ENCODE measurements around the gene TSC2. TPM values are rescaled to one million over a fixed set of nuclear protein-coding genes. Genes with fewer than 3 reads are reported as not detected.
"Not testable (repeated sequence)": the region's sequence is repeated elsewhere in the genome, so short reads cannot be mapped to it uniquely, and the experiment has no call there.

Gene TSC2
- total and polyA plus RNA-seq, 3 donors from 2014 or later = 136 to 271 (median 222) TPM

DNA sequence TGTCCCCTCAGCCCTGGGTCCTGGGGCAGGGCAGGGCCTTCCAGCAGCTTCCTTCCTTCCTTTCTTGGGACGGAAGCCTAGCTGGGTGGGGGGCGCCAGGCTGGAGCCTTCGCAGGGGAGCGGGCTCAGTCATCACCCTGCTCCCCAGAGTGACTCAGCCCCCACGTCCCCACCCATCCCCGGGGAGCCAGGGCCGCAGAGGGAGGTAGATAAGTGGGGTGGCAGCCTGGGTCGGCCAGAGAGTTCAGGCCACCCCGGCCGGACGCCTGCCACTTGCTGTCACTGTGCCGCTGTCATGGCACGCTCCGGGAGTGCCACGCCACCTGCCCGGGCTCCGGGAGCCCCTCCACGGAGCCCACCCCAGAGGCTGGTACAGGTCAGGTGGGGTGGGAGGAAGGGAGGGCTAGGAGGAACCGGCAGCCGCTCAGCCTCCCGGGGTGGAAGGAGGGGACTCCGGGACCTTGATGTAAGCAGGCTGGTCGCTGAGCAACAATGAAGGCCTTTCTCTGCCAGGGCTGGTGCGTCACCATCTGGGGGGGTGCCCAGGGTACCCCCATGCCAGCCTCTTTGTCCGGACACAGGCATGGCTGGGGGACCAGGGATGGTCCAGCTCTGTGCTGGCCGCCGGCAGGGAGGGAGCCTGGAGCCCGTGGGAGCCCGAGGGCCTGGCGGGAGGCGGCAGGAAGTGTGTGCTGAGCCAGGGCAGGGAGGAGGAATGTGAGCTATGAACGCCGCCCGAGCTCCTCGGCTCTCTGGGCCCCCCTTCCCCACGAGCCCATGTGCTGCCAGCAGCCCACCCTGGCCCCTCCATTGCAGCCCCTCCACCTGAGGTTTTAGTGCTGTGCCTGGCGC, 14.5 kb upstream of the TSC2 start:
- peak overlapping the region in 1 of 2 donors; percentile 4 for H3K4me3 ChIP-seq
- 38% methylated on average over 35 of the region's 37 CpGs; no CpG with 5 or more reads in 1 of the 2 donors for WGBS, 2 donors
- peaks cover 51% of the 10 kb centered on the region for H3K4me1 ChIP-seq
- intact Hi-C loops (cut with DNase I; ENCODE audit: low total_unique reads) = no loop called here
- TF ChIP-seq, protein P1, sequence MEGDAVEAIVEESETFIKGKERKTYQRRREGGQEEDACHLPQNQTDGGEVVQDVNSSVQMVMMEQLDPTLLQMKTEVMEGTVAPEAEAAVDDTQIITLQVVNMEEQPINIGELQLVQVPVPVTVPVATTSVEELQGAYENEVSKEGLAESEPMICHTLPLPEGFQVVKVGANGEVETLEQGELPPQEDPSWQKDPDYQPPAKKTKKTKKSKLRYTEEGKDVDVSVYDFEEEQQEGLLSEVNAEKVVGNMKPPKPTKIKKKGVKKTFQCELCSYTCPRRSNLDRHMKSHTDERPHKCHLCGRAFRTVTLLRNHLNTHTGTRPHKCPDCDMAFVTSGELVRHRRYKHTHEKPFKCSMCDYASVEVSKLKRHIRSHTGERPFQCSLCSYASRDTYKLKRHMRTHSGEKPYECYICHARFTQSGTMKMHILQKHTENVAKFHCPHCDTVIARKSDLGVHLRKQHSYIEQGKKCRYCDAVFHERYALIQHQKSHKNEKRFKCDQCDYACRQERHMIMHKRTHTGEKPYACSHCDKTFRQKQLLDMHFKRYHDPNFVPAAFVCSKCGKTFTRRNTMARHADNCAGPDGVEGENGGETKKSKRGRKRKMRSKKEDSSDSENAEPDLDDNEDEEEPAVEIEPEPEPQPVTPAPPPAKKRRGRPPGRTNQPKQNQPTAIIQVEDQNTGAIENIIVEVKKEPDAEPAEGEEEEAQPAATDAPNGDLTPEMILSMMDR (IDR thresholded peaks at IDR 0.05) = no peak
- no peak for TF ChIP-seq POLR2A (IDR thresholded peaks at IDR 0.05)
- DNase-seq = no peak
- H3K9me3 ChIP-seq = no peaks in the 10 kb centered on the region
- H3K27me3 ChIP-seq = no peaks in the 10 kb centered on the region
- no peaks in the 10 kb centered on the region for H3K36me3 ChIP-seq (ENCODE audit: low read depth, missing control alignments)
- H3K27ac ChIP-seq = peak overlapping the region; percentile 79 to 88

DNA sequence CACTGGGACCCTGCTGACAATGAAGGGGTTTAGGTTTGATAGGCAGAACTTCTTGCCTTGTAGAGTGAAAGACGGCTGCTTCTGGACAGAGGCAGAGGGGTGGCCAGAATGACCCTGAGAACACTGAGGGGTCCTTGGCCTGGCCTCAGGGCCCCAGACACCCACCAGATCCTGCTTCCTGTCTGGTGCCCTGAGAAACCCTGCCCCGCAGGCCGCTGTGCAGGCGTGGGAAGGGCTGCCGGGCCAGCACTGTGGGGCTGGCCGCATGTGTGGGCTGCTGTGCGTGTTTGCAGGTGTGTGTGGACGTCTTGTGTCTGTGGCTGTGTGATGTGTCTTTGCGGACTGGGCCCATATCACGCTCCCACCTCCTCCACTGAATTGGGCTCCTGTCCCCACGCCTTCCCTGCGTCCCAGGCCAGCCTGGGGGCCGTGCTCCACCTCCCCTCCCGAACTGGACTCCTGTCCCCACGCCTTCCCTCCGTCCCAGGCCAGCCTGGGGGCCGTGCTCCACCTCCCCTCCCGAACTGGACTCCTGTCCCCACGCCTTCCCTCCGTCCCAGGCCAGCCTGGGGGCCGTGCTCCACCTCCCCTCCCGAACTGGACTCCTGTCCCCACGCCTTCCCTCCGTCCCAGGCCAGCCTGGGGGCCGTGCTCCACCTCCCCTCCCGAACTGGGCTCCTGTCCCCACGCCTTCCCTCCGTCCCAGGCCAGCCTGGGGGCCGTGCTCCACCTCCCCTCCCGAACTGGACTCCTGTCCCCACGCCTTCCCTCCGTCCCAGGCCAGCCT, 13.7 kb upstream of the TSC2 start:
- DNase-seq; H3K9me3 ChIP-seq; H3K27me3 ChIP-seq; H3K36me3 ChIP-seq (ENCODE audit: low read depth, missing control alignments); intact Hi-C loops (cut with DNase I; ENCODE audit: low total_unique reads): not testable (repeated sequence)
- peaks cover 59% of the 10 kb centered on the region for H3K4me1 ChIP-seq
- peak overlapping the region; percentile 79 to 89 for H3K27ac ChIP-seq
- 53 to 55% methylated on average over 4 to 20 of the region's 32 CpGs for WGBS, 2 donors
- peak overlapping the region in 1 of 2 donors; percentile 4 for H3K4me3 ChIP-seq

DNA sequence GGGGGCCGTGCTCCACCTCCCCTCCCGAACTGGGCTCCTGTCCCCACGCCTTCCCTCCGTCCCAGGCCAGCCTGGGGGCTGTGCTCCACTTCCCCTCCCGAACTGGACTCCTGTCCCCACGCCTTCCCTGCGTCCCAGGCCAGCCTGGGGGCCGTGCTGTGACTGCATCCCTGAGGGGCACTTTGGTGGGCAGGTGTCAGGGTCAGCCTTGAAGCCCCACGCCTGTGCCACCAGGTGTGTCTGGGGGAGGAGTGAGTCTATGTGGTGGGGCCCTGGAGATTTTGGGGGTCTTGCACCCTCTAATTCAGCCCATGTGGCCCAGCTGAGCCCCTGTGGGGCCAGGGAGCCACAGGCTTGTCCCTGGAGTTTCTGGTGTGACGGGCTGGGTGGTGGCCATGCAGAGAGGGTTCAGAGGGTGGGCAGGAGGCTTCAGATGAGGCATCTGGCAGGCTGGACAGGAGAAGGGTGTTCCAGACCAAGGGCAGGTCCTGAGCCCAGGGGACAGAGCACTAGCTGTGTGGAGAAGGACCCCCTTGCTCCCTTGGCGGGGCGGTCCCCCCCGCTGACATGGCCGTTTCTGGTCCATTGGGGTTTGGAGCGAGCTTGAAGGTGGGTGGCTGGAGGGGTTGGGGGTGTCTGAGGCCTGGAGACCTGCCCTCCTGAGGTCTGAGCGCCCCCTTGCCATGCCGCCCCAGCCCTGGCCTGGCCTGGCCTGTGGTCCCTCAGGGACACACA, 12.9 kb upstream of the TSC2 start:
- 71 to 79% methylated on average over 5 to 17 of the region's 17 CpGs for WGBS, 2 donors
- intact Hi-C loops (cut with DNase I; ENCODE audit: low total_unique reads) = no loop called here
- no peaks in the 10 kb centered on the region for H3K9me3 ChIP-seq
- H3K4me3 ChIP-seq = no peak overlapping the region
- H3K36me3 ChIP-seq (ENCODE audit: low read depth, missing control alignments) = no peaks in the 10 kb centered on the region
- H3K4me1 ChIP-seq = peaks cover 67% of the 10 kb centered on the region
- no peak for DNase-seq
- TF ChIP-seq, protein P1 (IDR thresholded peaks at IDR 0.05) = no peak
- TF ChIP-seq POLR2A (IDR thresholded peaks at IDR 0.05) = no peak
- peak overlapping the region; percentile 41 to 89 for H3K27ac ChIP-seq
- H3K27me3 ChIP-seq = no peaks in the 10 kb centered on the region

GRCh38 chr16:2035431-2036199, 12.2 kb upstream of the TSC2 start:
- Histone ChIP-seq H3K27me3 (no peaks in the 10 kb centered on the region), H3K4me1 (peaks cover 74% of the 10 kb centered on the region), H3K9me3 (no peaks in the 10 kb centered on the region), H3K27ac (peak overlapping the region; percentile 41 to 89), H3K36me3 (ENCODE audit: low read depth, missing control alignments) (no peaks in the 10 kb centered on the region), H3K4me3 (no peak overlapping the region)
- WGBS, 2 donors = 41 to 53% methylated on average over 16 to 34 of the region's 34 CpGs
- peak; percentile 62 for DNase-seq
- TF ChIP-seq, protein P1 (IDR thresholded peaks at IDR 0.05) = no peak
- no peak for TF ChIP-seq POLR2A (IDR thresholded peaks at IDR 0.05)
- intact Hi-C loops (cut with DNase I; ENCODE audit: low total_unique reads) = no loop called here
